Peyer's patch (tissue), 4 donors: Measurements from ENCODE around the gene CCDC107. TPM values are rescaled to one million over a fixed set of nuclear protein-coding genes. Genes with fewer than 3 reads are reported as not detected.

Source experiments
- DNase-seq, 3 donors: peaks; one replicate each; pipeline ENCODE4 v3.0.0-alpha.2; 2017 to 2019
- H3K27ac ChIP-seq, 4 donors: fragments of 200-600 bp; sonication (generic); one replicate each; pipeline ENCODE4 v1.5.1; 2016 to 2019
- H3K27me3 ChIP-seq, 2 donors: fragments of 200-600 bp; sonication (generic); one replicate each; pipeline ENCODE4 v1.5.1; 2019
- H3K36me3 ChIP-seq, 3 donors: fragments of 200-600 bp; sonication (generic); one replicate each; pipeline ENCODE4 v1.5.1; 2016 to 2019
- H3K4me1 ChIP-seq, 4 donors: fragments of 200-600 bp; sonication (generic); one replicate each; pipeline ENCODE4 v1.5.1; 2016 to 2019
- H3K4me3 ChIP-seq, 4 donors: fragments of 200-600 bp; sonication (generic); 1 replicate in 3 of 4; 2 replicates in 1 of 4; pipeline ENCODE4 v1.5.1; 2016 to 2019; ENCODE audit warnings: mild to moderate bottlenecking in 1 of 4
- H3K9me3 ChIP-seq, 4 donors: fragments of 200-600 bp; sonication (generic); one replicate each; pipeline ENCODE4 v1.5.1; 2016 to 2019; ENCODE audit warnings: mild to moderate bottlenecking in 1 of 4
- CTCF ChIP-seq, 6 experiments: fragments of 450-650 bp in 4 of 6; fragments of 200-600 bp in 2 of 6; sonication (generic) in 1 of 6; IDR thresholded peaks; one replicate each; pipeline ENCODE4 v1.5.1; 2017 to 2019; ENCODE audit warnings: antibody characterized with exemption in 6 of 6, mild to moderate bottlenecking in 3 of 6, moderate library complexity in 1 of 6
- POLR2A ChIP-seq, 2 donors: fragments of 450-650 bp; IDR thresholded peaks; one replicate each; pipeline ENCODE4 v1.5.1; 2017; ENCODE audit warnings: antibody characterized with exemption in 2 of 2, mild to moderate bottlenecking in 2 of 2, moderate library complexity in 2 of 2
- total RNA-seq, 4 donors: library from RNA; depleted of rRNA; stranded (reverse); fragments of >200 nt; gene quantifications; one replicate each; pipeline ENCODE4 v1.1.0, GENCODE V29; 2016

Gene CCDC107
- total RNA-seq, 4 donors from 2014 or later, result 14.0 to 21.9 (median 20.2) TPM

DNA sequence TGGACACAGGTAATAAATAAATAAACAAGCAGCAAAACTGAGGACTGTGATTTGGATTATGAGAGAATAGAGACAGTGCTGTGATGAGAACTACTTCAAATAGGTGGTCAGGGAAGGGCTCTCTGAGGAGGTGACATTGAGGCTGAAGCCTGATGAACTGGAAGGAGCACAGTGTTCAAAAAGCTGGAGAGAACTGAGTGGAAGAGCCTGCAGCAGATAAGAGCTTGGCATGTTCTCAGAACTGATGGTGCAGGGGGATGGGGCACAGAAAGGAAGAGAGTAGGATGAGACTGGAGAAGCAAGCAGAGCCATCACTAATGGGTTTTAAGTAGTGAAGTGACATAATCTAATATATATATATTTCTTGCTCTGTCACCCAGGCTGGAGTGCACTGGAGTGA, 42.9 kb downstream of the CCDC107 start:
- Histone ChIP-seq H3K27ac (no peak overlapping the region), H3K36me3 (peaks cover 0 to 93% (median 0%) of the 10 kb centered on the region in 3 donors)
- no peak for DNase-seq

GRCh38 chr9:35702696-35703095, 44.6 kb downstream of the CCDC107 start:
- TF ChIP-seq POLR2A (IDR thresholded peaks at IDR 0.05) (no peak), CTCF (IDR thresholded peaks at IDR 0.05) (no peak)
- H3K4me3 ChIP-seq, result no peak overlapping the region
- H3K9me3 ChIP-seq, result no peaks in the 10 kb centered on the region
- peaks cover 0 to 100% (median 0%) of the 10 kb centered on the region in 3 donors for H3K36me3 ChIP-seq
- DNase-seq, result no peak
- H3K27ac ChIP-seq, result no peak overlapping the region
- no peaks in the 10 kb centered on the region for H3K27me3 ChIP-seq
- no peaks in the 10 kb centered on the region for H3K4me1 ChIP-seq

More for the DNA sequence above, 42.9 kb downstream of the CCDC107 start:
- no peak for TF ChIP-seq POLR2A (IDR thresholded peaks at IDR 0.05)
- TF ChIP-seq CTCF (IDR thresholded peaks at IDR 0.05), result no peak
- Histone ChIP-seq H3K4me1 (peaks cover 0 to 14% (median 0%) of the 10 kb centered on the region in 4 donors), H3K9me3 (no peaks in the 10 kb centered on the region), H3K27me3 (no peaks in the 10 kb centered on the region), H3K4me3 (no peak overlapping the region)

- no peak for DNase-seq
- Histone ChIP-seq H3K27me3 (no peaks in the 10 kb centered on the region), H3K9me3 (no peaks in the 10 kb centered on the region), H3K27ac (no peak overlapping the region), H3K4me1 (no peaks in the 10 kb centered on the region), H3K4me3 (no peak overlapping the region), H3K36me3 (peaks cover 0 to 100% (median 0%) of the 10 kb centered on the region in 3 donors)
- no peak for TF ChIP-seq CTCF (IDR thresholded peaks at IDR 0.05)
- no peak for TF ChIP-seq POLR2A (IDR thresholded peaks at IDR 0.05)
These were observed 46.0 kb downstream of the CCDC107 start for GRCh38 chr9:35703906-35704672.

- TF ChIP-seq CTCF (IDR thresholded peaks at IDR 0.05), result no peak
- TF ChIP-seq POLR2A (IDR thresholded peaks at IDR 0.05), result no peak
- no peak for DNase-seq
- no peaks in the 10 kb centered on the region for H3K27me3 ChIP-seq
- no peaks in the 10 kb centered on the region for H3K9me3 ChIP-seq
- H3K36me3 ChIP-seq, result peaks cover 0 to 93% (median 0%) of the 10 kb centered on the region in 3 donors
- no peak overlapping the region for H3K4me3 ChIP-seq
- no peak overlapping the region for H3K27ac ChIP-seq
- no peaks in the 10 kb centered on the region for H3K4me1 ChIP-seq
These were observed 47.3 kb downstream of the CCDC107 start for GRCh38 chr9:35705372-35705771.

GRCh38 chr9:35705836-35706430, 47.8 kb downstream of the CCDC107 start:
- H3K27me3 ChIP-seq, result no peaks in the 10 kb centered on the region
- no peak overlapping the region for H3K4me3 ChIP-seq
- H3K27ac ChIP-seq, result no peak overlapping the region
- H3K9me3 ChIP-seq, result no peaks in the 10 kb centered on the region
- DNase-seq, result no peak
- H3K36me3 ChIP-seq, result peaks cover 0 to 93% (median 0%) of the 10 kb centered on the region in 3 donors
- H3K4me1 ChIP-seq, result no peaks in the 10 kb centered on the region
- TF ChIP-seq CTCF (IDR thresholded peaks at IDR 0.05), result no peak
- no peak for TF ChIP-seq POLR2A (IDR thresholded peaks at IDR 0.05)
